Measurements from ENCODE around the gene ALDH2. TPM values are rescaled to one million over a fixed set of nuclear protein-coding genes. Genes with fewer than 3 reads are reported as not detected.
A peak's percentile ranks its signal among the peaks of the same experiment; 100 is the strongest.

ALDH2 gene
- total RNA-seq, 1 experiment from 2014 or later: not detected

DNA sequence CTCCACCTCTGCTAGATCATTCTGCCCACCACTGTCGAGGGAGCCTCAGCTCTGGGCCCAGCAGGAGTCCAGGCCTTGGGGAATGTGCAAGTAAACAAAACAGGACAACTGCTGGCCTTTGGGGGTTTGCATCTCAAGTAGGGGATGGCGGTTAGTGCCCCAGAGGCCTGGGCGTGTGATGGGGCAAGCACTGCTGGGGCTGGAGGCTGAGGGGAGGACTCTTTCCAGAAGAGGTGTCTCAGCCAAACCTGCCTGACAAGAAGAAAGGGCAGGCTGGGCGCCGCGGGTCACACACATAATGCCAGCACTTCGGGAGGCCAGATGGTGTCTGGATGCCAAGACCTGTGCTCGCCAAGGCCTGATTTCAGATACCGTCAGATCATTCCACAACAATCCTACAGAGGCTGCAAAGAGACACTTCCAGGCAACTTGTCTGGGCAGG, 8.6 kb upstream of the ALDH2 start:
- TF ChIP-seq CTCF (IDR thresholded peaks at IDR 0.05; ENCODE audit: unreplicated experiment): no peak
- no TSS peak for BruUV-seq (replicated peaks)
- Mint-ChIP-seq H3K4me1 (ENCODE audit: insufficient read depth, unreplicated experiment) (no peaks in the 10 kb centered on the region), H3K27me3 (ENCODE audit: insufficient read depth, unreplicated experiment) (peaks cover 4% of the 10 kb centered on the region), H3K9me3 (ENCODE audit: unreplicated experiment) (no peaks in the 10 kb centered on the region), H3K27ac (ENCODE audit: low read depth, unreplicated experiment) (no peak overlapping the region), H3K4me3 (ENCODE audit: unreplicated experiment) (no peak overlapping the region), H3K36me3 (ENCODE audit: insufficient read depth, unreplicated experiment) (peaks cover 14% of the 10 kb centered on the region)
- no peak for DNase-seq (ENCODE audit: unreplicated experiment)
- CTCF ChIA-PET: interaction anchor here (2.2 kb wide), 1 partner anchor 55 kb away, joined by 7 read pairs; no protein-coding TSS in a partner anchor
- POLR2A ChIA-PET: interaction anchor here (0.6 to 1.1 kb wide), 4 partner anchors 12 to 1858 kb away, joined by 3 to 4 read pairs (median 3); partner anchors contain the start of gene TCHP
- intact Hi-C loops (cut with micrococcal nuclease): no loop called here

GRCh38 chr12:111759271-111759670, 7.5 kb upstream of the ALDH2 start:
- TF ChIP-seq CTCF (IDR thresholded peaks at IDR 0.05; ENCODE audit: unreplicated experiment): no peak
- Mint-ChIP-seq H3K36me3 (ENCODE audit: insufficient read depth, unreplicated experiment) (peaks cover 16% of the 10 kb centered on the region), H3K27ac (ENCODE audit: low read depth, unreplicated experiment) (no peak overlapping the region), H3K4me1 (ENCODE audit: insufficient read depth, unreplicated experiment) (no peaks in the 10 kb centered on the region), H3K27me3 (ENCODE audit: insufficient read depth, unreplicated experiment) (peaks cover 15% of the 10 kb centered on the region), H3K9me3 (ENCODE audit: unreplicated experiment) (no peaks in the 10 kb centered on the region), H3K4me3 (ENCODE audit: unreplicated experiment) (no peak overlapping the region)
- ChIA-PET CTCF (interaction anchor here (0.9 kb wide), 1 partner anchor 78 kb away, joined by 3 read pairs; no protein-coding TSS in a partner anchor), POLR2A (interaction anchor here (0.7 to 1.3 kb wide), 3 partner anchors 16 to 118 kb away, joined by 3 to 5 read pairs (median 3); no protein-coding TSS in a partner anchor)
- BruUV-seq (replicated peaks): no TSS peak
- intact Hi-C loops (cut with micrococcal nuclease): no loop called here
- no peak for DNase-seq (ENCODE audit: unreplicated experiment)

GRCh38 chr12:111759991-111760390, 6.7 kb upstream of the ALDH2 start:
- Mint-ChIP-seq H3K9me3 (ENCODE audit: unreplicated experiment) (no peaks in the 10 kb centered on the region), H3K4me3 (ENCODE audit: unreplicated experiment) (no peak overlapping the region), H3K27ac (ENCODE audit: low read depth, unreplicated experiment) (no peak overlapping the region), H3K36me3 (ENCODE audit: insufficient read depth, unreplicated experiment) (peaks cover 10% of the 10 kb centered on the region), H3K4me1 (ENCODE audit: insufficient read depth, unreplicated experiment) (no peaks in the 10 kb centered on the region), H3K27me3 (ENCODE audit: insufficient read depth, unreplicated experiment) (peaks cover 17% of the 10 kb centered on the region)
- TSS peak; percentile 3 for BruUV-seq (replicated peaks)
- TF ChIP-seq CTCF (IDR thresholded peaks at IDR 0.05; ENCODE audit: unreplicated experiment): no peak
- POLR2A ChIA-PET: interaction anchor here (0.6 to 1.8 kb wide), 7 partner anchors 15 to 653 kb away, joined by 3 to 5 read pairs (median 5); partner anchors contain the start of gene MAPKAPK5
- CTCF ChIA-PET: interaction anchor here (0.6 to 3.0 kb wide), 4 partner anchors 27 to 129 kb away, joined by 3 to 8 read pairs (median 4); no protein-coding TSS in a partner anchor
- intact Hi-C loops (cut with micrococcal nuclease): no loop called here
- no peak for DNase-seq (ENCODE audit: unreplicated experiment)

GRCh38 chr12:111761099-111761498, 5.6 kb upstream of the ALDH2 start:
- BruUV-seq (replicated peaks): no TSS peak
- Mint-ChIP-seq H3K36me3 (ENCODE audit: insufficient read depth, unreplicated experiment) (peaks cover 10% of the 10 kb centered on the region), H3K27me3 (ENCODE audit: insufficient read depth, unreplicated experiment) (peaks cover 17% of the 10 kb centered on the region), H3K9me3 (ENCODE audit: unreplicated experiment) (no peaks in the 10 kb centered on the region), H3K4me1 (ENCODE audit: insufficient read depth, unreplicated experiment) (no peaks in the 10 kb centered on the region), H3K4me3 (ENCODE audit: unreplicated experiment) (no peak overlapping the region), H3K27ac (ENCODE audit: low read depth, unreplicated experiment) (no peak overlapping the region)
- DNase-seq (ENCODE audit: unreplicated experiment): no peak
- TF ChIP-seq CTCF (IDR thresholded peaks at IDR 0.05; ENCODE audit: unreplicated experiment): no peak
- ChIA-PET CTCF (interaction anchor here (0.6 to 3.0 kb wide), 2 partner anchors 25 to 52 kb away, joined by 3 to 8 read pairs; no protein-coding TSS in a partner anchor), POLR2A (interaction anchor here (0.7 to 1.8 kb wide), 5 partner anchors 13 to 81 kb away, joined by 3 to 5 read pairs (median 3); partner anchors contain the start of gene MAPKAPK5)
- intact Hi-C loops (cut with micrococcal nuclease): no loop called here

Measured in MCF 10A (cell line).